SK-N-SH treated with all-trans-retinoic acid at 6 μM for 48 hours (cell line): Measurements from ENCODE around the gene DHX38.

Source experiments
- ARNTL ChIP-seq: fragments of 450-650 bp; formaldehyde crosslinking; IDR thresholded peaks from 2 replicates; pipeline ENCODE4 v1.5.0; 2020; ENCODE audit warnings: low read depth, mild to moderate bottlenecking, moderate library complexity, borderline replicate concordance
- CREB5 ChIP-seq: fragments of 250-450 bp; sonication (Bioruptor Pico); IDR thresholded peaks from 2 replicates; pipeline ENCODE4 v1.5.1; 2020; ENCODE audit warnings: low read depth, mild to moderate bottlenecking, moderate library complexity
- CSRNP3 ChIP-seq: fragments of 250-450 bp; sonication (Bioruptor Pico); IDR thresholded peaks from 2 replicates; pipeline ENCODE4 v1.5.1; 2021; ENCODE audit warnings: mild to moderate bottlenecking, moderate library complexity
- GLIS3 ChIP-seq: fragments of 250-450 bp; sonication (Bioruptor Pico); IDR thresholded peaks from 2 replicates; pipeline ENCODE4 v1.5.0; 2020; ENCODE audit warnings: mild to moderate bottlenecking, moderate library complexity
- PATZ1 ChIP-seq: fragments of 250-450 bp; sonication (Bioruptor Pico); IDR thresholded peaks from 2 replicates; pipeline ENCODE4 v1.8.0; 2020; ENCODE audit warnings: mild to moderate bottlenecking, moderate library complexity, borderline replicate concordance
- RARB ChIP-seq: fragments of 250-450 bp; sonication (Bioruptor Pico); IDR thresholded peaks from 2 replicates; pipeline ENCODE4 v1.8.0; 2021; ENCODE audit warnings: mild to moderate bottlenecking, moderate library complexity
- TOX ChIP-seq: fragments of 250-450 bp; sonication (Bioruptor Pico); IDR thresholded peaks from 2 replicates; pipeline ENCODE4 v1.8.0; 2021; ENCODE audit warnings: mild to moderate bottlenecking, moderate library complexity, borderline replicate concordance
- ZC3H10 ChIP-seq: fragments of 250-450 bp; sonication (Bioruptor Pico); IDR thresholded peaks from 2 replicates; pipeline ENCODE4 v1.5.1; 2021; ENCODE audit warnings: mild to moderate bottlenecking, moderate library complexity
- ZNF70 ChIP-seq: fragments of 450-650 bp; formaldehyde crosslinking; IDR thresholded peaks from 2 replicates; pipeline ENCODE4 v1.5.0; 2020; ENCODE audit warnings: mild to moderate bottlenecking, moderate library complexity

GRCh38 chr16:72159801-72160200 is 66.2 kb downstream of the DHX38 start:
- TF ChIP-seq CREB5 (CRISPR knock-in tag): no peak
- no peak for TF ChIP-seq ARNTL
- TF ChIP-seq TOX (CRISPR knock-in tag): no peak
- no peak for TF ChIP-seq RARB (CRISPR knock-in tag)
- no peak for TF ChIP-seq ZNF70 (CRISPR knock-in tag)
- no peak for TF ChIP-seq PATZ1 (CRISPR knock-in tag)
- TF ChIP-seq GLIS3 (CRISPR knock-in tag): no peak
- TF ChIP-seq CSRNP3 (CRISPR knock-in tag): no peak
- no peak for TF ChIP-seq ZC3H10
